Measurements from ENCODE around the gene CDK5. TPM values are rescaled to one million over a fixed set of nuclear protein-coding genes. Genes with fewer than 3 reads are reported as not detected.
A peak's percentile ranks its signal among the peaks of the same experiment; 100 is the strongest.

The CDK5 gene
- total and polyA plus RNA-seq, 10 of the 15 experiments (the other 5 are each of a cell fraction or from before 2014, with no cell fraction given): 1.5 to 33.4 (median 21.6) TPM

GRCh38 chr7:151057989-151058780 is 488 bp upstream of the CDK5 start (continued):
- TF ChIP-seq, protein P1, sequence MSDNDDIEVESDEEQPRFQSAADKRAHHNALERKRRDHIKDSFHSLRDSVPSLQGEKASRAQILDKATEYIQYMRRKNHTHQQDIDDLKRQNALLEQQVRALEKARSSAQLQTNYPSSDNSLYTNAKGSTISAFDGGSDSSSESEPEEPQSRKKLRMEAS (IDR thresholded peaks at IDR 0.05; ENCODE audit: low read depth, low read length): 0 out of 2 replicates have a peak, but pooled peaks have one; percentile 20
- TF ChIP-seq MTA3 (IDR thresholded peaks at IDR 0.05; ENCODE audit: borderline replicate concordance, low read length): no peak
- TF ChIP-seq BACH1 (IDR thresholded peaks at IDR 0.05; ENCODE audit: borderline replicate concordance): peak; percentile 61; the same call in 1 of the 2 replicates
- peak; percentile 69 for TF ChIP-seq RELB (IDR thresholded peaks at IDR 0.05; ENCODE audit: low read depth)
- TF ChIP-seq MYB (IDR thresholded peaks at IDR 0.05; ENCODE audit: borderline replicate concordance, low read depth, low read length): no peak
- TF ChIP-seq RUNX3 (IDR thresholded peaks at IDR 0.05; ENCODE audit: low read length): peak; percentile 55; the same call in 1 of the 2 replicates
- TF ChIP-seq GATAD2B (conservative IDR thresholded peaks at IDR 0.05; ENCODE audit: low read depth): 0 out of 2 replicates have a peak, but pooled peaks have one; percentile 43
- TF ChIP-seq, protein P2, sequence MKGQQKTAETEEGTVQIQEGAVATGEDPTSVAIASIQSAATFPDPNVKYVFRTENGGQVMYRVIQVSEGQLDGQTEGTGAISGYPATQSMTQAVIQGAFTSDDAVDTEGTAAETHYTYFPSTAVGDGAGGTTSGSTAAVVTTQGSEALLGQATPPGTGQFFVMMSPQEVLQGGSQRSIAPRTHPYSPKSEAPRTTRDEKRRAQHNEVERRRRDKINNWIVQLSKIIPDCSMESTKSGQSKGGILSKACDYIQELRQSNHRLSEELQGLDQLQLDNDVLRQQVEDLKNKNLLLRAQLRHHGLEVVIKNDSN (IDR thresholded peaks at IDR 0.05; ENCODE audit: borderline replicate concordance, extremely low read length, insufficient read depth, low read depth, low read length): no peak
- TF ChIP-seq, protein P3, sequence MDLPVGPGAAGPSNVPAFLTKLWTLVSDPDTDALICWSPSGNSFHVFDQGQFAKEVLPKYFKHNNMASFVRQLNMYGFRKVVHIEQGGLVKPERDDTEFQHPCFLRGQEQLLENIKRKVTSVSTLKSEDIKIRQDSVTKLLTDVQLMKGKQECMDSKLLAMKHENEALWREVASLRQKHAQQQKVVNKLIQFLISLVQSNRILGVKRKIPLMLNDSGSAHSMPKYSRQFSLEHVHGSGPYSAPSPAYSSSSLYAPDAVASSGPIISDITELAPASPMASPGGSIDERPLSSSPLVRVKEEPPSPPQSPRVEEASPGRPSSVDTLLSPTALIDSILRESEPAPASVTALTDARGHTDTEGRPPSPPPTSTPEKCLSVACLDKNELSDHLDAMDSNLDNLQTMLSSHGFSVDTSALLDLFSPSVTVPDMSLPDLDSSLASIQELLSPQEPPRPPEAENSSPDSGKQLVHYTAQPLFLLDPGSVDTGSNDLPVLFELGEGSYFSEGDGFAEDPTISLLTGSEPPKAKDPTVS (IDR thresholded peaks at IDR 0.05; ENCODE audit: low read depth, low read length): no peak
- TF ChIP-seq NFXL1 (IDR thresholded peaks at IDR 0.05; ENCODE audit: borderline replicate concordance): no peak
- no peak for TF ChIP-seq PKNOX1 (IDR thresholded peaks at IDR 0.05)
- TF ChIP-seq DPF2 (IDR thresholded peaks at IDR 0.05): peak; percentile 57
- no peak for TF ChIP-seq SREBF2 (IDR thresholded peaks at IDR 0.05; ENCODE audit: low read length)
- TF ChIP-seq, protein P4, sequence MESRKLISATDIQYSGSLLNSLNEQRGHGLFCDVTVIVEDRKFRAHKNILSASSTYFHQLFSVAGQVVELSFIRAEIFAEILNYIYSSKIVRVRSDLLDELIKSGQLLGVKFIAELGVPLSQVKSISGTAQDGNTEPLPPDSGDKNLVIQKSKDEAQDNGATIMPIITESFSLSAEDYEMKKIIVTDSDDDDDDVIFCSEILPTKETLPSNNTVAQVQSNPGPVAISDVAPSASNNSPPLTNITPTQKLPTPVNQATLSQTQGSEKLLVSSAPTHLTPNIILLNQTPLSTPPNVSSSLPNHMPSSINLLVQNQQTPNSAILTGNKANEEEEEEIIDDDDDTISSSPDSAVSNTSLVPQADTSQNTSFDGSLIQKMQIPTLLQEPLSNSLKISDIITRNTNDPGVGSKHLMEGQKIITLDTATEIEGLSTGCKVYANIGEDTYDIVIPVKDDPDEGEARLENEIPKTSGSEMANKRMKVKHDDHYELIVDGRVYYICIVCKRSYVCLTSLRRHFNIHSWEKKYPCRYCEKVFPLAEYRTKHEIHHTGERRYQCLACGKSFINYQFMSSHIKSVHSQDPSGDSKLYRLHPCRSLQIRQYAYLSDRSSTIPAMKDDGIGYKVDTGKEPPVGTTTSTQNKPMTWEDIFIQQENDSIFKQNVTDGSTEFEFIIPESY (IDR thresholded peaks at IDR 0.05): no peak
- no peak for TF ChIP-seq HDAC2 (IDR thresholded peaks at IDR 0.05)
- no peak for TF ChIP-seq CHD4 (IDR thresholded peaks at IDR 0.05)
- TF ChIP-seq, protein P5, sequence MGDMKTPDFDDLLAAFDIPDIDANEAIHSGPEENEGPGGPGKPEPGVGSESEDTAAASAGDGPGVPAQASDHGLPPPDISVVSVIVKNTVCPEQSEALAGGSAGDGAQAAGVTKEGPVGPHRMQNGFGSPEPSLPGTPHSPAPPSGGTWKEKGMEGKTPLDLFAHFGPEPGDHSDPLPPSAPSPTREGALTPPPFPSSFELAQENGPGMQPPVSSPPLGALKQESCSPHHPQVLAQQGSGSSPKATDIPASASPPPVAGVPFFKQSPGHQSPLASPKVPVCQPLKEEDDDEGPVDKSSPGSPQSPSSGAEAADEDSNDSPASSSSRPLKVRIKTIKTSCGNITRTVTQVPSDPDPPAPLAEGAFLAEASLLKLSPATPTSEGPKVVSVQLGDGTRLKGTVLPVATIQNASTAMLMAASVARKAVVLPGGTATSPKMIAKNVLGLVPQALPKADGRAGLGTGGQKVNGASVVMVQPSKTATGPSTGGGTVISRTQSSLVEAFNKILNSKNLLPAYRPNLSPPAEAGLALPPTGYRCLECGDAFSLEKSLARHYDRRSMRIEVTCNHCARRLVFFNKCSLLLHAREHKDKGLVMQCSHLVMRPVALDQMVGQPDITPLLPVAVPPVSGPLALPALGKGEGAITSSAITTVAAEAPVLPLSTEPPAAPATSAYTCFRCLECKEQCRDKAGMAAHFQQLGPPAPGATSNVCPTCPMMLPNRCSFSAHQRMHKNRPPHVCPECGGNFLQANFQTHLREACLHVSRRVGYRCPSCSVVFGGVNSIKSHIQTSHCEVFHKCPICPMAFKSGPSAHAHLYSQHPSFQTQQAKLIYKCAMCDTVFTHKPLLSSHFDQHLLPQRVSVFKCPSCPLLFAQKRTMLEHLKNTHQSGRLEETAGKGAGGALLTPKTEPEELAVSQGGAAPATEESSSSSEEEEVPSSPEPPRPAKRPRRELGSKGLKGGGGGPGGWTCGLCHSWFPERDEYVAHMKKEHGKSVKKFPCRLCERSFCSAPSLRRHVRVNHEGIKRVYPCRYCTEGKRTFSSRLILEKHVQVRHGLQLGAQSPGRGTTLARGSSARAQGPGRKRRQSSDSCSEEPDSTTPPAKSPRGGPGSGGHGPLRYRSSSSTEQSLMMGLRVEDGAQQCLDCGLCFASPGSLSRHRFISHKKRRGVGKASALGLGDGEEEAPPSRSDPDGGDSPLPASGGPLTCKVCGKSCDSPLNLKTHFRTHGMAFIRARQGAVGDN (IDR thresholded peaks at IDR 0.05): no peak
- 0 out of 2 replicates have a peak, but pooled peaks have one; percentile 58 for TF ChIP-seq NBN (IDR thresholded peaks at IDR 0.05)
